HCT116 (cell line): ENCODE measurements around the gene MAL. TPM values are rescaled to one million over a fixed set of nuclear protein-coding genes. Genes with fewer than 3 reads are reported as not detected.

ENCODE experiments used
- ATAC-seq: fragments of 200-7000 bp; cut with Tn5 transposase; 2 replicates; pipeline ENCODE4 v1.9.1; 2020; ENCODE audit warnings: mild to moderate bottlenecking, moderate library complexity
- BruUV-seq: library from RNA; stranded (reverse); fragments of 400-500 nt; replicated peaks from 2 replicates; lab custom pipeline; 2021; lab: Mats Ljungman, UMichigan
- CTCF ChIA-PET: fragments of 300-600 bp; sonication (Branson Sonifier 250); formaldehyde crosslinking; loops from one replicate; lab custom pipeline; 2021; ENCODE audit warnings: antibody characterized with exemption; lab: Charles Lee
- POLR2A ChIA-PET: fragments of 300-600, 350-600 bp; sonication (Branson Sonifier 250); formaldehyde crosslinking; loops from one replicate; lab custom pipeline; 2021; ENCODE audit warnings: antibody characterized with exemption; lab: Charles Lee
- RAD21 ChIA-PET, 2 experiments: fragments of 300-600 bp; sonication (Branson Sonifier 250); formaldehyde crosslinking; loops; one replicate each; lab custom pipeline; 2023; ENCODE audit warnings: low total read pairs in 2 of 2; ENCODE audit not compliant: uncharacterized antibody in 2 of 2, unreplicated experiment in 2 of 2, low non-redundant PET in 1 of 2; lab: Charles Lee
- DNase-seq: peaks from one replicate; pipeline ENCODE4 v3.0.0-alpha.2; 2010; ENCODE audit warnings: low read depth, low spot score
- H2AFZ ChIP-seq: fragments of 200-600 bp; shearing (Covaris generic), sonication (generic); 2 replicates; pipeline ENCODE4 v1.6.1; 2017; ENCODE audit warnings: low read depth, mixed run types, mixed read lengths, antibody characterized with exemption, low read length; ENCODE audit not compliant: poor library complexity, severe bottlenecking
- H3K27ac ChIP-seq: 2 replicates; pipeline ENCODE4 v1.5.1; 2012; ENCODE audit warnings: low read depth, low read length
- H3K27me3 ChIP-seq: fragments of 200-600 bp; sonication (generic); 2 replicates; pipeline ENCODE4 v1.6.1; 2016; ENCODE audit warnings: mixed run types, low read length, mixed read lengths; ENCODE audit not compliant: insufficient read depth
- H3K36me3 ChIP-seq, 2 experiments: fragments of 200-500 bp in 1 of 2; fragments of 200-600 bp in 1 of 2; sonication (Bioruptor generic) in 1 of 2; sonication (generic) in 1 of 2; 2 replicates each; pipeline versions ENCODE4 v1.5.1 to v1.6.1; 2014 to 2016; ENCODE audit warnings: low read length in 2 of 2, inconsistent platforms in 1 of 2, mixed read lengths in 1 of 2, mixed run types in 1 of 2; ENCODE audit not compliant: insufficient read depth in 2 of 2, control insufficient read depth in 1 of 2
- H3K4me1 ChIP-seq, 2 experiments: fragments of 200-600 bp in 1 of 2; sonication (generic) in 1 of 2; 2 replicates each; pipeline versions ENCODE4 v1.5.1 to v1.6.1; 2012 to 2017; ENCODE audit warnings: low read length in 2 of 2, inconsistent platforms in 1 of 2, mild to moderate bottlenecking in 1 of 2, mixed read lengths in 1 of 2, mixed run types in 1 of 2, moderate library complexity in 1 of 2; ENCODE audit not compliant: insufficient read depth in 2 of 2, control insufficient read depth in 1 of 2
- H3K4me2 ChIP-seq: fragments of 200-600 bp; sonication (generic); 2 replicates; pipeline ENCODE4 v1.6.1; 2017; ENCODE audit warnings: mixed run types, low read length, mixed read lengths
- H3K4me3 ChIP-seq, 2 experiments: fragments of 200-600 bp in 1 of 2; sonication (generic) in 1 of 2; replicated peaks in 1 of 2; 2 replicates each; pipeline ENCODE4 v1.5.1; 2011 to 2016; ENCODE audit warnings: low read length in 2 of 2, control low read depth in 1 of 2, low read depth in 1 of 2, mild to moderate bottlenecking in 1 of 2, mixed read lengths in 1 of 2, mixed run types in 1 of 2
- H3K79me2 ChIP-seq: fragments of 200-600 bp; sonication (generic); 2 replicates; pipeline ENCODE4 v1.6.1; 2017; ENCODE audit warnings: mild to moderate bottlenecking, mixed run types, low read length, moderate library complexity, mixed read lengths; ENCODE audit not compliant: insufficient read depth
- H3K9ac ChIP-seq: fragments of 200-600 bp; sonication (generic); 2 replicates; pipeline ENCODE4 v1.6.1; 2016; ENCODE audit warnings: low read length, mixed read lengths
- H3K9me2 ChIP-seq: fragments of 200-600 bp; sonication (generic), shearing (Covaris generic); 2 replicates; pipeline ENCODE4 v1.6.1; 2017; ENCODE audit warnings: mixed run types, mild to moderate bottlenecking, moderate library complexity; ENCODE audit not compliant: insufficient read depth
- H3K9me3 ChIP-seq, 2 experiments: fragments of 200-500 bp in 1 of 2; fragments of 200-600 bp in 1 of 2; sonication (Bioruptor generic) in 1 of 2; sonication (generic) in 1 of 2; 2 replicates each; pipeline ENCODE4 v1.6.1; 2014 to 2017; ENCODE audit warnings: low read length in 2 of 2, mixed read lengths in 2 of 2, inconsistent platforms in 1 of 2, low read depth in 1 of 2, mild to moderate bottlenecking in 1 of 2, mixed run types in 1 of 2, moderate library complexity in 1 of 2; ENCODE audit not compliant: control insufficient read depth in 1 of 2, insufficient read depth in 1 of 2
- H4K20me1 ChIP-seq: fragments of 200-600 bp; sonication (generic), shearing (Covaris generic); 2 replicates; pipeline ENCODE4 v1.6.1; 2017; ENCODE audit warnings: mixed run types, mild to moderate bottlenecking, moderate library complexity; ENCODE audit not compliant: insufficient read depth
- CBX3 ChIP-seq: IDR thresholded peaks from 2 replicates; pipeline ENCODE4 v1.6.1; 2012; ENCODE audit warnings: low read depth
- CEBPB ChIP-seq: IDR thresholded peaks from 2 replicates; pipeline ENCODE4 v1.6.1; 2012; ENCODE audit warnings: low read depth
- CTCF ChIP-seq, 3 experiments: fragments of 200-600 bp in 1 of 3; sonication (generic) in 1 of 3; IDR thresholded peaks in 2 of 3; conservative IDR thresholded peaks in 1 of 3; 2 replicates each; pipeline ENCODE4 v1.5.1; 2012 to 2017; ENCODE audit warnings: low read depth in 2 of 3, low read length in 2 of 3, antibody characterized with exemption in 1 of 3, borderline replicate concordance in 1 of 3, control low read depth in 1 of 3, mild to moderate bottlenecking in 1 of 3, mixed read lengths in 1 of 3, mixed run types in 1 of 3, moderate library complexity in 1 of 3; ENCODE audit not compliant: insufficient read depth in 1 of 3
- EZH2 ChIP-seq: fragments of 200-600 bp; sonication (generic); IDR thresholded peaks from 2 replicates; pipeline ENCODE4 v1.6.1; 2017; ENCODE audit warnings: antibody characterized with exemption, mixed run types
- EZH2phosphoT487 ChIP-seq: fragments of 200-600 bp; IDR thresholded peaks from 2 replicates; pipeline ENCODE4 v1.6.1; 2018; ENCODE audit warnings: antibody characterized with exemption, borderline replicate concordance
- FOSL1 ChIP-seq: IDR thresholded peaks from 2 replicates; pipeline ENCODE4 v1.6.1; 2012; ENCODE audit warnings: low read depth
- JUND ChIP-seq: IDR thresholded peaks from 2 replicates; pipeline ENCODE4 v1.6.1; 2012
- POLR2AphosphoS5 ChIP-seq: IDR thresholded peaks from 2 replicates; pipeline ENCODE4 v1.6.1; 2011; ENCODE audit warnings: mild to moderate bottlenecking, low read depth, low read length, moderate library complexity
- RAD21 ChIP-seq: IDR thresholded peaks from 2 replicates; pipeline ENCODE4 v1.6.1; 2012; ENCODE audit warnings: low read depth, mild to moderate bottlenecking
- SIN3A ChIP-seq: IDR thresholded peaks from 2 replicates; pipeline ENCODE4 v1.6.1; 2012; ENCODE audit warnings: low read depth
- SP1 ChIP-seq: IDR thresholded peaks from 2 replicates; pipeline ENCODE4 v1.6.1; 2012; ENCODE audit warnings: low read depth
- SRF ChIP-seq: IDR thresholded peaks from 2 replicates; pipeline ENCODE4 v1.6.1; 2012; ENCODE audit warnings: low read depth
- YY1 ChIP-seq: IDR thresholded peaks from 2 replicates; pipeline ENCODE4 v1.6.1; 2011; ENCODE audit warnings: low read length, low read depth, moderate library complexity, mild to moderate bottlenecking; ENCODE audit not compliant: insufficient replicate concordance; ENCODE audit errors: extremely low read depth
- ZNF274 ChIP-seq: fragments of 200-500 bp; sonication (Bioruptor generic); IDR thresholded peaks from 2 replicates; pipeline ENCODE4 v1.6.1; 2014; ENCODE audit warnings: mild to moderate bottlenecking, low read depth, low read length, inconsistent platforms
- intact Hi-C: fragments of 100-400 bp; cut with micrococcal nuclease; formaldehyde crosslinking; loops from 2 replicates; pipeline ENCODE4 v1.10.0; 2022
- total RNA-seq: library from RNA; stranded (reverse); gene quantifications from one replicate; pipeline ENCODE4 v1.2.1, GENCODE V29; 2021; ENCODE audit not compliant: unreplicated experiment

The MAL gene
- total RNA-seq, 1 experiment from 2014 or later, result not detected

DNA sequence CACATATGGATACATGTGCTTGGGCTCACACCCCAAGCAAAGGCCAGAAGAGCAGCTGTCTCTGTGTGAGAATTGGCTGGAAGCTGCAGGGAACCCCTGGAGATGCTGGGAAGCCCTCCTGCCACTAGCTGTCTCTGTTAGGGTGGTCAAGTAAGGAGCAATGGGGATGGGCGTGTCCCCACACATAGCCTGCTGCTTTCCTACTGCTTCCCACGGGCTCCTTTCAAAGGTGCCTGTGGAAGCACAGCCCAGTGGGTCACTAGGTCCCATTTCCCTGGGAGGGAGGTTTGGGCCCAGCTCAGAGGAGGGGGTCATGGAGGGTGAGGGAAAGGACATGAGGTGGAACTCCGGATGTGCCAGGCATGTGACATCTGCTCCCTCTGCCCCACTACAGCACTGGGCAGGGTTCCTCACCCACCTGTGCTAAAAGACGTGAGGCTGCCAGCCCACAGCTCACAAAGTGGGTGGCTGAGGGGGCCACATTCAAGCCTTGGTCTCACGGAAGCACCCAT is 24.4 kb upstream of the MAL start:
- ChIA-PET RAD21 (no interaction called here), CTCF (interaction anchor here (1.9 kb wide), 1 partner anchor 15 kb away, joined by 6 read pairs; no protein-coding TSS in a partner anchor), POLR2A (no interaction called here)
- DNase-seq, result no peak
- Histone ChIP-seq H3K4me3 (no peak overlapping the region), H2AFZ (no peak overlapping the region), H3K9ac (no peak overlapping the region), H4K20me1 (no peaks in the 10 kb centered on the region), H3K4me2 (no peak overlapping the region), H3K9me2 (no peaks in the 10 kb centered on the region), H3K4me1 (no peaks in the 10 kb centered on the region), H3K27me3 (no peaks in the 10 kb centered on the region), H3K36me3 (no peaks in the 10 kb centered on the region), H3K27ac (no peak overlapping the region), H3K9me3 (no peaks in the 10 kb centered on the region), H3K79me2 (no peaks in the 10 kb centered on the region)
- BruUV-seq, result no TSS peak
- no peak for ATAC-seq
- TF ChIP-seq ZNF274, result no peak
- TF ChIP-seq RAD21, result no peak
- TF ChIP-seq POLR2AphosphoS5, result no peak
- TF ChIP-seq CTCF (IDR thresholded peaks at IDR 0.05 in 2 of 3, conservative IDR thresholded peaks at IDR 0.05 in 1 of 3; ENCODE audit: borderline replicate concordance in 1 of 3, insufficient read depth in 1 of 3, low read depth in 2 of 3, low read length in 2 of 3), result no peak
- TF ChIP-seq SIN3A, result no peak
- no peak for TF ChIP-seq CBX3
- intact Hi-C loops, result no loop called here

DNA sequence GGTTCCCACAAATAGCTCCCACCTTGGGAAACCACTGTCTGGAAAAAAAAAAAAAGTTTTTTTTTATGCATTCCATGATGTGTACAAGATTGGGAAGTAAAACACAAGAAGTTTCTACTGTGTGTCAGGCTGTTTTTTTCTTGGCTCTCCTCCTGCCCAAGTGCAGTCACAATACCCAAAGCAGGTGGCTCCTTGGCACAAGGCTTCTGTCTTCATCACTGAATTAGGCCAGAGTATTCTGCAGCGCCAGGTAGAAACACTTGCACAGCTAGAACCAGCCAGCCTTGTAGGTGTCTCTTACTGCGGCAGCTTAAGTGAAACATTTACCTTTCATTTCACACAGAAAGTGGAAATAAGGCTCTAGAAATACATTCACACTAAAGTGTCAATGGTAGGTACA is 23.8 kb upstream of the MAL start:
- no TSS peak for BruUV-seq
- ChIA-PET CTCF (interaction anchor here (1.9 kb wide), 1 partner anchor 15 kb away, joined by 6 read pairs; no protein-coding TSS in a partner anchor), POLR2A (no interaction called here), RAD21 (no interaction called here)
- Histone ChIP-seq H4K20me1 (no peaks in the 10 kb centered on the region), H3K4me2 (no peak overlapping the region), H3K9me2 (no peaks in the 10 kb centered on the region), H2AFZ (no peak overlapping the region), H3K9me3 (no peaks in the 10 kb centered on the region), H3K4me3 (no peak overlapping the region), H3K36me3 (no peaks in the 10 kb centered on the region), H3K27me3 (no peaks in the 10 kb centered on the region), H3K79me2 (no peaks in the 10 kb centered on the region), H3K4me1 (no peaks in the 10 kb centered on the region), H3K9ac (no peak overlapping the region), H3K27ac (no peak overlapping the region)
- ATAC-seq, result no peak
- DNase-seq, result no peak
- intact Hi-C loops, result no loop called here
- TF ChIP-seq POLR2AphosphoS5 (no peak), EZH2phosphoT487 (no peak), SP1 (no peak), ZNF274 (no peak), FOSL1 (no peak), SIN3A (no peak), JUND (no peak), YY1 (no peak), EZH2 (no peak), CEBPB (no peak), SRF (no peak), CTCF (IDR thresholded peaks at IDR 0.05 in 2 of 3, conservative IDR thresholded peaks at IDR 0.05 in 1 of 3; ENCODE audit: borderline replicate concordance in 1 of 3, insufficient read depth in 1 of 3, low read depth in 2 of 3, low read length in 2 of 3) (no peak)
